Lower leg skin (tissue), 3 donors: ENCODE data around the gene TCTN3.

ENCODE experiments used
- CTCF ChIP-seq, 3 donors: fragments of 450-650 bp; IDR thresholded peaks; one replicate each; pipeline ENCODE4 v1.5.1; 2016; ENCODE audit warnings: antibody characterized with exemption in 3 of 3, mild to moderate bottlenecking in 3 of 3, moderate library complexity in 2 of 3
- POLR2A ChIP-seq, 2 donors: fragments of 450-650 bp; IDR thresholded peaks; one replicate each; pipeline ENCODE4 v1.6.1; 2016 to 2017; ENCODE audit warnings: antibody characterized with exemption in 2 of 2, mild to moderate bottlenecking in 1 of 2, moderate library complexity in 1 of 2

GRCh38 chr10:95637911-95638310, 55.8 kb downstream of the TCTN3 start:
- no peak for TF ChIP-seq POLR2A (IDR thresholded peaks at IDR 0.05)
- no peak for TF ChIP-seq CTCF (IDR thresholded peaks at IDR 0.05)
